ENCODE results near the gene CYP2D6.

DNA sequence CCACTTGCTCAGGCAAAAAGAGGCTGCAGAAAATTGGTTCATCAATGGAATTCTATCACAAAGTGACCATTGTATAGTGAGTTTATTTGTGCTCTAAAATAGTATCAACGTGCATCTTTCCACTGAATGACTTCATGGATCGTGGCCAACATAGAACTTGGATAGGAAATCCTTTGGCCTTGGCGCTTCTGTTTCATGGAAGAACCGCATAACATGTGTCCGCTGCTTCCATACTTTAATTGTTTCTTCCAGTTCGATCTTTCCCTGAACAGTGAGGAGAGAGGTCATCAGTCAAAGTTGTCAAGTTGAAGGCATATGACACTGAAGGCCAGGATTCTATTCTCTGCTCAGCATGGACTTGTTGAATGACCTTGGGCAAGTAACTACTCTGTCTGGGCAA is 44.6 kb downstream of the CYP2D6 start:
- TF ChIP-seq GATA2 (IDR thresholded peaks at IDR 0.05; ENCODE audit: low read depth, low read length) (no peak), GATA3 (IDR thresholded peaks at IDR 0.05; ENCODE audit: low read depth, low read length) (no peak)
